OCI-LY1 (cell line): Measurements from ENCODE around the gene CAB39L.

ENCODE experiments used
- H2AFZ ChIP-seq: fragments of 200-600 bp; sonication (generic), shearing (Covaris generic); 2 replicates; pipeline ENCODE4 v1.6.0; 2014; ENCODE audit warnings: antibody characterized with exemption, mild to moderate bottlenecking, low read length
- H3F3A ChIP-seq: fragments of 200-600 bp; sonication (generic), shearing (Covaris generic); 2 replicates; pipeline ENCODE4 v1.6.0; 2014; ENCODE audit warnings: mild to moderate bottlenecking, antibody characterized with exemption, low read length, moderate library complexity; ENCODE audit not compliant: insufficient read depth
- H3K27ac ChIP-seq: fragments of 200-600 bp; sonication (generic); 2 replicates; pipeline ENCODE4 v1.5.1; 2014; ENCODE audit warnings: low read length, mixed run types, mild to moderate bottlenecking, low read depth; ENCODE audit not compliant: poor library complexity, severe bottlenecking
- H3K27me3 ChIP-seq: fragments of 200-600 bp; sonication (generic); 2 replicates; pipeline ENCODE4 v1.6.0; 2014; ENCODE audit warnings: antibody characterized with exemption, mild to moderate bottlenecking, low read length, moderate library complexity; ENCODE audit not compliant: insufficient read depth
- H3K36me3 ChIP-seq: fragments of 200-600 bp; sonication (generic); 2 replicates; pipeline ENCODE4 v1.6.1; 2014; ENCODE audit warnings: mild to moderate bottlenecking, antibody characterized with exemption, low read length, moderate library complexity, mixed read lengths; ENCODE audit not compliant: insufficient read depth
- H3K4me1 ChIP-seq: fragments of 200-600 bp; sonication (generic); 2 replicates; pipeline ENCODE4 v1.5.1; 2014; ENCODE audit warnings: mild to moderate bottlenecking, low read length, moderate library complexity; ENCODE audit not compliant: insufficient read depth, severe bottlenecking
- H3K4me2 ChIP-seq: fragments of 200-600 bp; sonication (generic), shearing (Covaris generic); 2 replicates; pipeline ENCODE4 v1.6.1; 2014; ENCODE audit warnings: low read length
- H3K4me3 ChIP-seq: fragments of 200-600 bp; sonication (generic); 2 replicates; pipeline ENCODE4 v1.5.1; 2014; ENCODE audit warnings: low read length, low read depth, mild to moderate bottlenecking, mixed read lengths; ENCODE audit not compliant: poor library complexity, severe bottlenecking
- H3K79me2 ChIP-seq: fragments of 200-600 bp; shearing (Covaris generic); 2 replicates; pipeline ENCODE4 v1.6.1; 2016; ENCODE audit warnings: mixed run types, low read length, mixed read lengths; ENCODE audit not compliant: insufficient read depth
- H3K9ac ChIP-seq: fragments of 200-600 bp; sonication (generic), shearing (Covaris generic); 2 replicates; pipeline ENCODE4 v1.6.1; 2014; ENCODE audit warnings: mild to moderate bottlenecking, low read length, mixed read lengths
- H3K9me2 ChIP-seq: fragments of 200-600 bp; sonication (generic), shearing (Covaris generic); 2 replicates; pipeline ENCODE4 v1.6.1; 2014; ENCODE audit warnings: low read depth, mild to moderate bottlenecking, low read length, mixed read lengths
- H3K9me3 ChIP-seq: fragments of 200-600 bp; shearing (Covaris generic); 2 replicates; pipeline ENCODE4 v1.6.1; 2014; ENCODE audit warnings: low read length, mixed read lengths
- H4K20me1 ChIP-seq: fragments of 200-600 bp; sonication (generic), shearing (Covaris generic); 2 replicates; pipeline ENCODE4 v1.6.0; 2016; ENCODE audit warnings: mild to moderate bottlenecking, low read length; ENCODE audit not compliant: insufficient read depth
- CTCF ChIP-seq: fragments of 200-600 bp; sonication (generic), shearing (Covaris generic); IDR thresholded peaks from 2 replicates; pipeline ENCODE4 v1.5.1; 2017; ENCODE audit warnings: mild to moderate bottlenecking, antibody characterized with exemption, low read length, moderate library complexity, mixed read lengths
- EZH2 ChIP-seq: fragments of 200-600 bp; sonication (generic), shearing (Covaris generic); IDR thresholded peaks from 2 replicates; pipeline ENCODE4 v1.8.0; 2017; ENCODE audit warnings: borderline replicate concordance, mixed run types, mild to moderate bottlenecking, antibody characterized with exemption, low read length, moderate library complexity, mixed read lengths

Gene CAB39L

GRCh38 chr13:49367640-49368422 lies 76.0 kb downstream of the CAB39L start:
- Histone ChIP-seq H3K4me1 (peaks cover 75% of the 10 kb centered on the region), H3K79me2 (peaks cover 37% of the 10 kb centered on the region), H3K36me3 (peaks cover 31% of the 10 kb centered on the region), H3K9me2 (no peaks in the 10 kb centered on the region), H2AFZ (no peak overlapping the region), H3F3A (peaks cover 4% of the 10 kb centered on the region; the same call in 1 of the 2 replicates), H3K4me3 (no peak overlapping the region), H3K9me3 (no peaks in the 10 kb centered on the region), H4K20me1 (no peaks in the 10 kb centered on the region), H3K27ac (peak overlapping the region; percentile 97), H3K9ac (no peak overlapping the region), H3K27me3 (no peaks in the 10 kb centered on the region), H3K4me2 (peak overlapping the region; percentile 34)
- TF ChIP-seq EZH2, result no peak
- TF ChIP-seq CTCF, result no peak

DNA sequence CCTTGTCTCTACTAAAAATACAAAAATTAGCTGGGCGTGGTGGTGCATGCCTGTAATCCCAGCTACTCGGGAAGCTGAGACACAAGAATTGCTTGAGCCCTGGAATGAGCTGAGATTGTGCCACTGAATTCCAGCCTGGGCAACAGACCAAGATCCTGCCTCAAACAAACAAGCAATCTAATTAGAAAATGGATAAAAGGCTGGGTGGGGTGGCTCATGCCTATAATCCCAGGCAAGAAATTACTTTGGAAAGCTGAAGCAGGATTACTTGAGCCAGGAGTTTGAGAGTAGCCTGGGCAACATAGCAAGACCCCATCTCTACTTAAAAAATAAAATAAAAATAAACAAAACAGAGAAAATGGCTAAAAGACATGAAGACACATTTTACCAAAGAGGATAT lies 77.0 kb downstream of the CAB39L start:
- Histone ChIP-seq H3K9me3 (no peaks in the 10 kb centered on the region), H4K20me1 (no peaks in the 10 kb centered on the region), H3K79me2 (peaks cover 44% of the 10 kb centered on the region), H3K27me3 (no peaks in the 10 kb centered on the region), H3K4me2 (no peak overlapping the region), H2AFZ (no peak overlapping the region), H3K36me3 (peaks cover 37% of the 10 kb centered on the region), H3K4me3 (no peak overlapping the region), H3K9me2 (no peaks in the 10 kb centered on the region), H3K27ac (no peak overlapping the region), H3K9ac (no peak overlapping the region), H3K4me1 (peaks cover 65% of the 10 kb centered on the region), H3F3A (0 out of 2 replicates have a peak, but pooled peaks cover 4% of the 10 kb centered on the region)
- TF ChIP-seq CTCF (no peak), EZH2 (no peak)

- TF ChIP-seq EZH2 (no peak), CTCF (no peak)
These were observed 86.2 kb downstream of the CAB39L start for GRCh38 chr13:49357694-49358093.

More at GRCh38 chr13:49357694-49358093, 86.2 kb downstream of the CAB39L start:
- H3K4me1 ChIP-seq, result no peaks in the 10 kb centered on the region
- H3K36me3 ChIP-seq, result peaks cover 74% of the 10 kb centered on the region
- H3K27ac ChIP-seq, result no peak overlapping the region
- no peaks in the 10 kb centered on the region for H3K27me3 ChIP-seq
- H3K4me2 ChIP-seq, result no peak overlapping the region
- peaks cover 4% of the 10 kb centered on the region; the same call in 1 of the 2 replicates for H3K9me3 ChIP-seq
- no peak overlapping the region for H2AFZ ChIP-seq
- no peak overlapping the region for H3K9ac ChIP-seq
- H3K4me3 ChIP-seq, result no peak overlapping the region
- H3F3A ChIP-seq, result no peaks in the 10 kb centered on the region
- H4K20me1 ChIP-seq, result no peaks in the 10 kb centered on the region; the same call in 1 of the 2 replicates
- H3K9me2 ChIP-seq, result no peaks in the 10 kb centered on the region
- H3K79me2 ChIP-seq, result peaks cover 6% of the 10 kb centered on the region; the same call in 1 of the 2 replicates
